ENCODE measurements around the gene CCDC191.

The CCDC191 gene

GRCh38 chr3:113954091-113954685, 102.1 kb downstream of the CCDC191 start:
- DNase-seq: no peak

GRCh38 chr3:113953677-113954076, 102.6 kb downstream of the CCDC191 start:
- no peak for DNase-seq

GRCh38 chr3:113952921-113953320, 103.4 kb downstream of the CCDC191 start:
- DNase-seq: no peak

GRCh38 chr3:113948015-113948917, 108.1 kb downstream of the CCDC191 start:
- peak; percentile 19 for DNase-seq

GRCh38 chr3:113947372-113948014, 108.8 kb downstream of the CCDC191 start, which contains the start of gene ZDHHC23:
ZDHHC23 (plus strand) TSS chr3:113948013; CDS start chr3:113948803, 790 bp downstream.
- peak; percentile 74 for DNase-seq

- no peak for DNase-seq
These were observed 109.5 kb downstream of the CCDC191 start for GRCh38 chr3:113946831-113947230.

GRCh38 chr3:113927556-113927955, 128.8 kb downstream of the CCDC191 start:
- no peak for DNase-seq

- DNase-seq: peak; percentile 68
These were observed 141.7 kb downstream of the CCDC191 start for GRCh38 chr3:113914646-113915045.

Measured in NCI-H226 (cell line).